Activated CD4-positive, alpha-beta T cell treated with anti-CD3 and anti-CD28 coated beads, Interleukin-2, amount 50 U/mL, for 1 hour (primary cell): ENCODE measurements around the gene TMEM121.

ENCODE experiments used
- DNase-seq: peaks from one replicate; pipeline ENCODE4 v3.0.0-alpha.2; 2020

Gene TMEM121

DNA sequence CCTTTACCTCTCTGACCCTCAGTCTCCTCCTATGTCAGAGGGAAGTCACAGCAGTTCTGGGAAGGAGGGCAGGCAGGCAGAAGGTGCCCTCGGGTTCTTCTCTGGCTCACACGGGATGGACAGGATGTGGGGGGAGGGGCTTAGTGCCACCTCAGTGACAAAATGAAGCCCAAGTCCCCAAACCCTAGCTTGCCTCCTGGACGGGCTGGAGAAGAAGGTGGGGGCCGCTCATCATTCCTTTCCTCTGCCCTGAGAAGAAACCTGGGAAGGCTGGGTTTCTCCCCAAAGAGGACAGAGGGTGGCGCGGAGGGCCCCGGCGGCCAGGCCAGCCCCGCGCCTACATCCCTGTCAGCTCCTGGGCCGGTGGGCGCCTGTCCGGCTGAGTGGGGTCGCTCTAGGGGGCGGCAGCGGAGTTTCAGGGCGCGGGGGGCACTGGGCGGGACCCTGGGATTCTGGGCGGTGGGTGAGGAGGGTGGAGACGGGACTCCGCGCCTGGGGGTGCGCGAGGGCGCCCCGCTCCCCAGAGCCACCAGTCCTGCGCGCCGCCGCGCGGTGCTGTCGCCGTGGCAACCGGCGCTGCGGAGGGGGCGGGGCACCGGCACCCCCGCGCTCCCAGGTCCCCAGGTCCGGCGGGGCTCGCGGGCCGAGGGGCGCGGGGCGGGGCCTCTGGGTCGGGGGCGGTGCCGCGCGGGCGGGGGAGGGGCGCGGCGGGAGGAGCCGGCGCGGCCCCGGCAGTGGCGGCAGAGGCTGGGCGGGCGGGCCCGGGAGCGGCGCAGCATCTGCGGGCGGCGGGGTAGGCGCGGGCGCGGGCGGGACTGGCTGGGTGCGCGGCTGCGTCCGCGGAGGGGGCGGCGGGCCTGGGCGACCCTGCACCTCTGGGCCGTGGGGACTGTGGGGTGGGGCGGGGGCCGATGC, at the start of gene TMEM121:
Gene TMEM121, plus strand, starts transcription at position 723 of the 915 bp plus-strand sequence. CDS start 2,252 bp downstream, outside the sequence.
- DNase-seq = no peak

DNA sequence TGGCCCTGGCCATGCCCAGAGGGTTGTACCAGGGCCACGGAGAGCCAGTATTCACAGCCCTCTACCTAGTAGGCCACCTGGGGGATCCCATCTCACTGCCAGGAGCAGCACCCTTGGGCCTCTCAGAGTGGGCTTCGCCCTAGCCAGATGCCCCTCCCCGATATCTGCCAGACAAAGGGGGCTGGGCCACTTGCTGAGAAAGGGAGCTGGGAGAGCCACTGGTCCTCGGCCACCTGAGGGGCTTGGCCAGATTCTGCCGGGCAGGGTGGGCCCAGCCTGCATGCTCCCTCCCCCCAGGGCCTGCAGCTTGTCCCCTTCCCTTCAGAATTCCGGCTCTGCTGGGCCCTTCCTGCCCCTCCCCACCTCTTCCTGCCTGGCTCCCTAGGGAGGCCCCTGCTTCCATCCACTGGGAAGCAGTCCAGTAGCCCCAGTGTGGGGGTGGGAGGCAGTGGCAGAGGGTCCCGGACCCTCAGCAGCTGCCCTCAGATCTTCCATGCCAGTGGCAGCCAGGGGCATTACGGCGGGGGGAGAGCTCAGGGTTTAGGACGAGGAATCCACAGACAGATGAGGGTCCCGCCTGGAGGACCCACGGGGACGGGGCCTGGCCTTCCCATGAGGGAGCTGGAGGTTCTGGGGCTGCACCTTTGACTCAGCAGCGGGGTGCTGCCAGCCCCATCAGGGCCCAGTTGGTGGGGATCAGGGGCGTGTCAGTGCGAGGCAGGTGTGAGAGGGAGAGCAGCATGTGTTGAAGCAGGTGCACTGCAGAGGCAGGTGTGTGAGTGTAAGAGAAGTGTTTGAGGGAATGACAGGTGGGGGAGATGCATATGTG, 49.3 kb upstream of the TMEM121 start:
- DNase-seq = no peak

GRCh38 chr14:105477660-105478397, 48.6 kb upstream of the TMEM121 start:
- DNase-seq = peak; percentile 77

DNA sequence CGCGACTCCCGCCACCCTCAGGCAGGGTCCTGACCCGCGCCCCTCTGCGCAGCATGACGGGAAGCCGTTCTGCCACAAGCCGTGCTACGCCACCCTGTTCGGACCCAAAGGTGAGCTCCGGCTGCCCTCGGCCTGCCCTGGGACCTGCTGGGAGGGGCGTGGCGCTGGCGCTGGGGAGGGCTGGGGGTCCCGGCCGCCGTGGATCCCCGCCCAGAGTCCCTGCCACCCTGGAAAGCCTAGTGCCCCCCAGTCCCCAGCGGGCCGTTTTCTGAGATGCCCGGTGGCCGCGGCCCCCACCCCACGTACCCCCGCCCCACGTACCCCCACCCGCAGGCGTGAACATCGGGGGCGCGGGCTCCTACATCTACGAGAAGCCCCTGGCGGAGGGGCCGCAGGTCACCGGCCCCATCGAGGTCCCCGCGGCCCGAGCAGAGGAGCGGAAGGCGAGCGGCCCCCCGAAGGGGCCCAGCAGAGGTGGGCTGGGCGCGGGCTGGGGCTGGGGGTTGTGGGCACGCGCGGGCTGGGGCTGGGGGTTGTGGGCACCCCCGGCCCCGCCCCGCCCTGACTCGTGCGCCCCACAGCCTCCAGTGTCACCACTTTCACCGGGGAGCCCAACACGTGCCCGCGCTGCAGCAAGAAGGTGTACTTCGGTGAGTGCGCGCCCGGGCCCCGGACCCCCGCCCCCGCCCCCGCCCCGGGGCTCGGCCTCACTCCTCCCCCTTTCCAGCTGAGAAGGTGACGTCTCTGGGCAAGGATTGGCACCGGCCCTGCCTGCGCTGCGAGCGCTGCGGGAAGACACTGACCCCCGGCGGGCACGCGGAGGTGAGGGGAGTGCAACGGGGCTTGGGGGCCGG, 47.8 kb upstream of the TMEM121 start:
- DNase-seq = peak; percentile 49

DNA sequence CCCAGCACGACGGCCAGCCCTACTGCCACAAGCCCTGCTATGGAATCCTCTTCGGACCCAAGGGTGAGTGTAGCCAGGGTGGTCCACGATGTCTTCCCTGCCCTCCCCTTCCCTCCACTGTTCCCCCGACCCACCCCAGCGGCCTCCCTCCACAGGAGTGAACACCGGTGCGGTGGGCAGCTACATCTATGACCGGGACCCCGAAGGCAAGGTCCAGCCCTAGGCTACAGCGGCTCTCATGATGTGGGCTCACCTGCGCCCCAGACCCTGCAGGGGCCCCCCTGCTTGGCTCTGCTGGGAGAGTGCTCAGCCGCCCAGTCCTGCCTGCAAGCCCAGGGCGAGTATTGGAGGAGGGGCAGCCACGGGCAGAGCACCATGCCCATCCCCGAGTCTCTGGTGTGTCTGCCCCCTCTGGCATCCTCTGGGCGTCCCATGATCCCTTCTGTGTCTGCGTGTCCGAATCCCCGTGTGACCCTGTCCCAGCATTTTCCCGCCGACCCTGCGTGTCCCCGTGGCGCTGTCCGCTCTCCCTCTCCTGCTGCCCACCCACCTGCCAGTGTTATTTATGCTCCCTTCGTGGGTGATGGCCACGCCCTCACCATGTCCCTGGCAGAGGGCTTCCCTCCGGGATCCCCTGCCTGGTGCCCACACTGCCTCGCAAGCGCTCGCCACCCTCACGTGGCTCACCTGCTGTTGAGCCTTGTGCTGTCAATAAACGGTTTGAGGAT, 46.8 kb upstream of the TMEM121 start:
- DNase-seq = no peak

GRCh38 chr14:105480199-105480746, 46.1 kb upstream of the TMEM121 start:
- no peak for DNase-seq

DNA sequence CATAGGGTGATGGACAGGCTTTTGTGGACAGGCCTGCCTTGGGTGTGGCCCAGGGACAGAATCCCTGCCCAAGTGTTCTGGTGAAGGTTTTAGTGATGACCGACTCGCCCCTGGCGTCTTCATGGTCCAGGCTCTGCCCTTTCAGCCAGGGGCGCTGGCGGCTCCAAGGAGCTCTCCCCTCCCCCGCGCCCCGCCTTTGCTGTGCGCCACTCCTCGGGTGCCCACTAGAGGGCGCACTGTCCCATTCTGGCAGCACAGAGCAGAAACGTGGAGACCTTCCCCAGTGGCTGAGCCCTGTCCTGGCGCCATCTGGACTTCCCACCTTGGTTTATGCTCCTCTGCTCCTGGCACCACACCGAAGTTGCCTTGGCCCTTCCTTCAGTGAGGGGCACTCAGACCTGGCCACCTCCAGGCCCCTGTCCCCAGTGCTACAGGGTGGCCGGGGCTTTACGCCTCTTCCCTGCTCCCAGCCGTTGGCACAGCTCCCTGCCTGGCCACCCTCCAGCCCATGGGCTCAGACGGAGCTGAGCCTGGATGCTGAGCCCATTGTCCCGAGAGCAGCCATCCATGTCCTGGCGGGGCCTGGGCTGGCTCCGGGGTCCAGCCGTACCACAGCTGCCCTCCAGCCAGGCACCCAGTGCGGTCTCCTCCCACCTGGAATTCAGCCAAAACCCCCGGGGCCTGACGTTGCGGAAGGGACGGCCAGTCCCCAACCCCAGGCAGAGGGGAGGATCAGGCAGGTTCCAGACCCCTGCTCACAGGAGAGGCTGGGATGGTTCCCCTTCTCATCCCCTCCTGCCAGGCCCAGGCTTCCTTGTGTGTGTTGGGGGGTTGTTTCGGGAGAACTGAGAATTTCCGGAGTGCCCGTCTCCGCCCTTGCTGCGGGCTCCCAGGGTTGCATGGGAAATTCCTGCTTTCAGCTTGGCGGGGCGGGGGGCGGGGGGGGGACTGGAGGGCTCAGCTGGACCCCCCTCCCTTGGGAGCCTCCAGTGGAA, 45.3 kb upstream of the TMEM121 start:
- peak; percentile 93 for DNase-seq

- peak; percentile 96 for DNase-seq
These were observed 44.4 kb upstream of the TMEM121 start for GRCh38 chr14:105481886-105482457.

DNA sequence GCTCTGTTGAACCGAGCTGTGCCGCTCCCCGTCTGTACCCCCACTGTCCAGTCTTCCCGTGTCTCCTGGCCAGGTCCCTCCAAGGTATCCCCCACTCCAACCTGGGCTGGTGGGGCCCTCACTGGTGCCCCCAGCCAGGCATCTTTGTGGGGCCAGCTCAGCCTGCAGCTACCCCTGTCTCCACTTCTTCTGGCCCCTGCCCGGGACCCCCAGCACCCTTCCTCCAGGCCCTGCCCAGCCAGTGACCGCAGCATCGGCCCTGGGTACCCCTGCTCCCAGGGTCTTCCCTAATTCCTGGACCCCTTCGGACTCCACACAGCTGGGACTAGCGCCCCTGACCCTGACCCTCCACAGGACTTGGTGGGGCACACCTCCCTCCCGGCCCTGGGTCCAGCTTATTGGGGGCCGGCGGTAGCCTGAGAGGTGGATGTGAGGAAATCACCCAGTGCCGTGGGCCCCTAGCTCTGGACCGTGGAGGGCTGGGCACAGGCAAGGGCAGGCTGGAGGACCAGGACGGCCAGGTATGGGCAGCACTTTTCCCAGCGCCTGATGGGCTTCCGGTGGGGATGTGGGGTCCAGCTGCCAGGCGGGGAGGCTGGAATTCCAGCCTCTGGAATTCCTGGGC, 43.8 kb upstream of the TMEM121 start:
- DNase-seq = no peak

DNA sequence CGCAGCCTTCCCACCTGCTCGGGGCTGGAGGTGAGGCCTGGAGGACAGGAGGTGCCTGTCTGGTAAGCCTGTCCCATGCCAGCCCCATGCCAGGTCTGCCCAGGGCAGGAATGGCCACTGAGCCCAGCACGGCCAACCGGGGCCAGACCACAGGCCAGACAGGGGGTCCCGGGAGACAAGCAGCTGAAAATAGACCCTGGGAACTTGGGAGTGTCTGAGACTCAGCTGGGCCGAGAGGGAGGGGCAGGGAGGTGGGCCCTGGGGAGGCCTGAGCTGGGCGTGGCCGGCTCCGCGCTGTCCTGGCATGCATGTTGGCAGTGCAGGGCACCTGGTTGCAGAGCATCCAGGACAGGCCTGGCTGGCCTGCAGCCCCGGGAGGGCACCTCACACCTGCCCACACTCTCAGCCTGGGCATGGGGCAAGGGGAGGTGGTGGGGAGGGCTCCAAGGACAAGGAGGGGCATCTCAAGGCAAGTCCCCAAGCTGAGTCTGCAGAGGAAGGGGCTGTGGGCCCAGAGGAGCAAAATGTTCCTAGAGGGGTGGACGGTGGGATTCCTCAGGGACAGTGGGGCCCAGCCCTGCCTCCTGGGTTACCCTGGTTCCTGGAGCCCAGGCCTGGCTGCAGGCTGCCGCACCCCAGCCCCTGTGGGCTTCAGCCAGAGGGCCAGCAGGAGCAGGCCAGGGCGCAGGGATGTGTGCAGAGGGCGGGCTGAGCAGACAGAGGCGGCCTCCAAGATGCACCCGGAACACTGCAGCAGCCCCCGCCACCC, 42.9 kb upstream of the TMEM121 start:
- DNase-seq = no peak

DNA sequence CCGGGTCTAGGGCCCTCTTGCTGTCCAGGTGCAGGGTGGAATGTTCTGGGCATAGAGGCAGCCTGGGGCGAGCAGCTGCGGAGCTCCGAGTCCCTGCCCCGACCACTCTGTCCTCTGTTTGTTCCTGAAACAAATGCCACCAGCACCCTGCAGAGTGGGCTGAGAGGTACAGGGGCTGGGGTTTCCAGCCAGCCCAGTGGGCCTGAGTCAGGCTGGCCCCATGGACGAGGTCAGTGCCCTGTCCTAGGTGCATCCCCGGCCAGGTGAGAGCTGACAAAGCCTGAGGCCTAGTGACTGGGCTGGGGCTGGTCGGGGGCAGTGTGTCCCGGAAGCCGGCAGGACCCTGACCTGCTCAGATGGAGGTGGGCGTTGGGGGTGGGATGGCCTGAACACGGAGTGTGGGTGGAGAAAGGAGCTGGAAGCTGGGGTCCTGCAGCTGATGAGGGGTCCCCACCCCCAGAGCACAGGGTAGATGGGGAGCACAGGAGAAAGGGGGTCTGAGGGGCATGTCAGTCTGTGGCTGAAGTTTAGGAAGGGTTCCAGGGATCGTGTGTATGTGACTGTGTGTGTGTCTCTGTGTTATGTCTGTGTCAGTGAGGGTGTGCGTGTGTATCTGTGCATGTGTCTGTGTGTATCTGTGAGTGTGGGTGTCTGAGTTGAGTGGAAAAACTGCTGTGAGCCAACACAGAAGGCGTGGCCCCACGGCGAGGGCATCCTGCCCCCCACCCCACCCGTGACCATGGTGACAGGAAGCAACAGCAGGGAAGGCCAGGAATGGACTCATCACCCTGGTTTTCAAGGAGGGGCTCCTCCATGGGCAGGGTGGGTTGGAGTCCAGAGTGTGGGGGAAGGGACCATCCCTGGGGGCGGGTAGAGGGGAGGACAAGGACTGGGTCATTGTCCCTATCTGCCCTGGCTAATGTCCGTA, 42.0 kb upstream of the TMEM121 start:
- peak; percentile 81 for DNase-seq

GRCh38 chr14:105484997-105485393, 41.4 kb upstream of the TMEM121 start:
- DNase-seq = no peak

DNA sequence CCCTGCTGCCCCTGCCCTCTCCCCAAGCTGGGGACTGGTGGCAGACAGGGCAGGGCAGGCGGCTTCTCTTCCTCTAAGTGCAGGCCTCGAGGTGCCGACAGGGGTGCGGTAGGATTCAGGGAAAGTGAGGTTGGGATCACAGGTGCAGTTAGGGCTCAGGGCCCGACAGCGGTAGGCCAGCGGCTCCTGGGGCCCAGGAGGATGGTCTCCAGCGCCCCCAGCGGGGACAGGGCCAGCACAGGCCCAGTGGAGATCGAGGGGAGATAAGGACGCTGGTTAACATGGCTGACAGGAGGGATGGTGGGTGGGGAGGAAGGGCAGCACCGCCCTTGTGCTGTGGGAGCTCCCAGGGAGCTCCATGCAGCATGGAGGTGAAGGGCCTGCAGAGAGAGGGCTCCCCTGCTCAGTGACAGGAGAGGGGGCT, 40.6 kb upstream of the TMEM121 start:
- DNase-seq = peak; percentile 64

GRCh38 chr14:105486163-105486973, 40.0 kb upstream of the TMEM121 start, which contains the start of gene CRIP1:
CRIP1 (plus strand) TSS chr14:105486886; CDS start chr14:105487260, 374 bp downstream.
- no peak for DNase-seq

GRCh38 chr14:105486974-105487448, 39.4 kb upstream of the TMEM121 start:
- peak; percentile 79 for DNase-seq
